HG03060 (cell line): Measurements from ENCODE around the gene ACIN1.
"Not testable (repeated sequence)": the region's sequence is repeated elsewhere in the genome, so short reads cannot be mapped to it uniquely, and the experiment has no call there.

ENCODE experiments used
- ATAC-seq: cut with Tn5 transposase; IDR thresholded peaks from one replicate; pipeline ENCODE4 v1.9.1; 2021; ENCODE audit warnings: low read depth, moderate number of reproducible peaks; ENCODE audit not compliant: unreplicated experiment

Gene ACIN1

DNA sequence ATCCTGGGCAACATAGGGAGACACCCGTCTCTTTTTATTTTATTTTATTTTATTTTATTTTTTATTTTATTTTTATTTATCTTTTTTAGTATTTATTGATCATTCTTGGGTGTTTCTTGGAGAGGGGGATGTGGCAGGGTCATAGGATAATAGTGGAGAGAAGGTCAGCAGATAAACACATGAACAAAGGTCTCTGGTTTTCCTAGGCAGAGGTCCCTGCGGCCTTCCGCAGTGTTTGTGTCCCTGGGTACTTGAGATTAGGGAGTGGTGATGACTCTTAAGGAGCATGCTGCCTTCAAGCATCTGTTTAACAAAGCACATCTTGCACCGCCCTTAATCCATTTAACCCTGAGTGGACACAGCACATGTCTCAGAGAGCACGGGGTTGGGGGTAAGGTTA lies 12.7 kb upstream of the ACIN1 start:
- not testable (repeated sequence) for ATAC-seq

- no peak for ATAC-seq
These were observed 11.8 kb upstream of the ACIN1 start for GRCh38 chr14:23106747-23107045.

GRCh38 chr14:23105348-23105824 lies 10.4 kb upstream of the ACIN1 start:
- ATAC-seq: no peak

- ATAC-seq: no peak
These were observed 9.8 kb upstream of the ACIN1 start, which contains the start of gene CIROP for GRCh38 chr14:23104591-23105347. Gene CIROP, minus strand, starts transcription at chr14:23104989. Its CDS starts 69 bp downstream, at chr14:23104920.

DNA sequence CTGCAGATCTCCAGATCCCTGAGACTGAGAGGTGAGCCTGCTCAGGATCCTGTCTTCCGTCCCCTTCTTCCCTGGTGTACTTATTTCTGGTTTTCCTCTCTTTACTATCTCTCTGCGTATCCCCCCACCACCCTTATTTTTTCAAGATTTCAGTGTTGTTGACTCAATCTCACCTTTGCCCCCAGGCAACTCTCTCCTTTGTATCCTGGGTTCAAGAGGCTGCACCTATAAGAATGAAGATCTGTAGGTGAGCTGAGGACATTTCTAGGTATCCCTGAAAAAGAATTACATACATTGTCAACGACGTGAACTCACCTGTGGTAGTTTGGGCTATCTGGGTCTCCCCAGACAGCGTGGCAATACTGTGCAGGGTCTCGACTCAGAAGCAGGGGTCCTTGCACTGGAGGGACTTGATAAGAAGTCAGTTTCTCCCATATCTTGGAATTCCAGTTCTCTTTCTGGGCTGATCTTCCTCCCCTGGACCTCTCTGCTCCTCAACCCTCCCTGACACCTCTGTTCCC lies 9.2 kb upstream of the ACIN1 start:
- ATAC-seq: no peak

GRCh38 chr14:23103581-23103980 lies 8.6 kb upstream of the ACIN1 start:
- ATAC-seq: no peak

DNA sequence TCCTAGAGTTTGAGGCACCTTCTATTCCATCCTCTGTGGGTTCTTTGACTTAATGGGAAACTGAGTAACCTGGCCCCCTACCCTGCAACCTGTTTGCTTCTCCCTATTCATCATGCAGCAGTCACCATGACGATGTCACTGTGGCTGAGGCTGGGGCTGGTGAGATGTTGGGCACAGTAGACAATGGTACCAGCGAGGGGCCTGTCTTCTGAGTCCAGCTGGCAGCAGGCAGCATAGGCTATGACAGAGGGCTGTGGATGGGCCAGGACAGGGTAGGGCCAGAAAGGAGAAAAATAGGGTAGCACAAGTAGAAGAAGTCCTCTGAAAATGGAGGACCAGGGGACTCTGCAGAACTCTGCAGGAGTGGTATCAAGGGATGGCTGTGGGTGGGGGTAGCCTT lies 7.9 kb upstream of the ACIN1 start:
- no peak for ATAC-seq

DNA sequence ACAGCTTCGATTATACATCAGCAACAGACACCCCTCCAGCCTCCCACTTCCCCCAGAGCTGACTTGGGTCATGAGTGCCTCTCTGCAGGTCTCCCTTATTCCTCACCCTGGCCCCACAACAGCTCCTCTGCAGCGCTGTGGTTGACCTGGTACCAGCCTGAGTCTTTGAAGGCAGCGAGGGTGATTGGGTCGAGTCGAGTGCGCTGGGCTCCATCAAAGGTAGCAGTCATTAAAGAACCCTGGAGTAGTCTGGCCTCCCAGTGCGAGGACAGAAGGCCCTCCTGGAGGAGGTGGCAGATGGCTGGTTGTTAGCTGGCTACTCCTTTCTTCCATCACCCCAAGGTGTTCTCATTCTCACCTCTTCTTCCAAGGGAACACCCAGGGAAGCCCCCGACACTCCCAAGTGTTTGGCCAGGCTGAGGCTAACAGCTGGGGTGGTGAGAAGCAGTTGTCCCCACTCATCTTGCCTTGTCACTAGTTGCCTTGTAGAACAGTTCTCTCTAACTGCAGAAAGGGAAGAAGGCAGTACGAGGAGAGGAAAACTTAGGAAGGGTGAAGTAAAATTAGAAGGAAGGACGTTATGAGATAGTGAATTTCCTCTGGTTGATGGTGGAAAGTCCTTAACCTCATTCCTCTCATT lies 7.2 kb upstream of the ACIN1 start:
- no peak for ATAC-seq

DNA sequence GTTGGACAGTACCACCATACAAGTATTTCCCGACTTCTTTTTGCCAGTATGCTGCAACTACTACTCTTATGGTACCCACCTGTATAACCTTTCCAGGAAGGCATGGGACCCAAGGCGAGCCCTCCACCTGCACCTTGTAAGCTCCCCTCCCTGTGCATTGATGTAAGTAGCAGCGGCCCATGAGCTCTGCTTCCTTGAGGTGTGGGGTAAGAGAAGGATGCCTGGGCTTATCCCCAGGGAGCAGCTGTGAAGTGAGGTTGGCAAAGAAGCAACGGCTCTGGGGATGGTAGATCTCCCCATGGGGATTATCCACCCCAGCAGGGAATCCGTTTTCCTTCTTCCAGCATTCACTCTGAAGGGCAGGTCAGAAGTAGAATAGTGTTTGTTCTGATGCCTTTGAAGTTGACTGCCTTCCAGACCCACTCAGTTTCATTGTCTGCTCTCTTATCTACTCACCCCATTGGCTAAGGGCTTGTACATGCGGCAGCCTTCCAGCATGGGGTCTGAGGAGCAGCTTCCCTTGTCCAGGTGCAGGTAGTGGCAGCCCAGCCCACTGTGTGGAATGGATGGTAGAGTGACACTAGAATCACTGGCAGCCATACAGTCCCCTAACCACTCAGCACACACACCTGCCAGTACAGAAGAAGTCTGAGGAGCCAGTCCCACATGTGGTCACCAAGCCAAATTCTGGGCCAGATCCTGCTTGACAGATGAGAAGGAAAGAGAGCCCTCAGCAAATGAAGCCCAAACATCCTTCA lies 6.5 kb upstream of the ACIN1 start:
- no peak for ATAC-seq

GRCh38 chr14:23099212-23099861 lies 4.4 kb upstream of the ACIN1 start:
- ATAC-seq: no peak

DNA sequence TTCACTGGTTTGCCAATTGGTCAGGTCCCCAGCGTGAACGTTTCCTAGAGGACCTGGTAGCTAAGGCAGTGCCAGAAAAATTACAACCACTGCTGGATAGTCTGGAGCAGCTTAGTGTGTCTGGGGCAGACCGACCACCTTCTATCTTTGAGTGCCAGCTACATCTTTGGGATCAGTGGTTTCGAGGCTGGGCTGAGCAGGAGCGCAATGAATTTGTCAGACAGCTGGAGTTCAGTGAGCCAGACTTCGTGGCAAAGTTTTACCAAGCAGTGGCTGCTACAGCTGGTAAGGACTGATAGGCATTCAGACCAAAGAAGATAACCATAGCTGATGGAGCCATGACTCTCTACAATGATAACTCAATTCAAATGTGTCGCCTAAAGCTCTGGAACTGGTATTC lies 2.9 kb upstream of the ACIN1 start:
- ATAC-seq: no peak

- peak; percentile 89 for ATAC-seq
These were observed 516 bp upstream of the ACIN1 start, which contains the start of gene C14orf119 for GRCh38 chr14:23095196-23096108. Gene C14orf119, plus strand, starts transcription at chr14:23095505. Its CDS starts 2,154 bp downstream, at chr14:23097659.

- ATAC-seq: no peak
These were observed 808 bp downstream of the ACIN1 start for GRCh38 chr14:23093991-23094665.

DNA sequence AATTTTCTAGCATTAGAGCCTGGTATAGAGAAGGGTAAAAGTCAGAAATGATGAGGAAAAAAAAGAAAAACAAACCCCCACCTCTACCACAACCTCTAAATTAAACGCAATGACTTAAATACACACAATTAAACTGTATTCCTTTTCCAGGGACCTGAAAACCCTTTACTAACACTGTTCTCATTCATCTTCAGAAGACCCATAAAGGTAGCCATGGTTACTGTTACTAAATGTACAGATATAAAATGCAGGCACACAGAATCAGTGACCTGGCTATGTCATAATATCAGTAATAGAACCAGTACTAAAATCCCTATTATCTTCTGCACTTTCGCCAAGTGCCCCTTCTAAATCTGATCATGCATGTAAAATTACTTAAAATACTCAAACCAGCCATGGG lies 1.4 kb downstream of the ACIN1 start:
- ATAC-seq: no peak

DNA sequence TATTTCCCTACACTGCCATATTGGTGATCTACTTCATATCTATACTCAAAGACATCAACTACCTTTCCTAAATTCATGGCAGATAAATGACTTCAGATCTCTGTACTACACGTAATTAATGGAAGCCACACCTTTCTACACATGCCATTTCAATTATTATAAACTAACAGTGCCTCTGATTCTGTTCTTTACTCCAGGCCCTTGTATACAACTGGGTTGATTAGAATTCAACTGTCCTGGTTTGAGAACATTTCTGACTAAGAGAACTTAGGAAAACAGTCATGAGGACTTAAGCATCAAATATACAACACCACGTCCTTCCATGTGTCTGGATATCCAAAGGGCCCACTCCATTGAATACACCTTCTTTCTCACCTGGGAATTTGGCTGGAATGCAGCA lies 1.8 kb downstream of the ACIN1 start:
- no peak for ATAC-seq

GRCh38 chr14:23091294-23092225 lies 3.4 kb downstream of the ACIN1 start:
- ATAC-seq: no peak

GRCh38 chr14:23090254-23090636 lies 4.7 kb downstream of the ACIN1 start:
- no peak for ATAC-seq
